ENCODE measurements around the gene CFAP100.

GRCh38 chr3:126482503-126483255, 88.0 kb downstream of the CFAP100 start:
- TF ChIP-seq CTCF (IDR thresholded peaks at IDR 0.05; ENCODE audit: low read length) (no peak), EZH2 (IDR thresholded peaks at IDR 0.05; ENCODE audit: borderline replicate concordance, low read length) (no peak)

Measured in OCI-LY1 (cell line).